HepG2 (cell line): Measurements from ENCODE around the gene ETV5. TPM values are rescaled to one million over a fixed set of nuclear protein-coding genes. Genes with fewer than 3 reads are reported as not detected.
A peak's percentile ranks its signal among the peaks of the same experiment; 100 is the strongest.

ENCODE experiments used
- AGO1 ChIP-seq: fragments of 200-400 bp; formaldehyde crosslinking; IDR thresholded peaks from 2 replicates; pipeline ENCODE4 v1.6.1; 2017; ENCODE audit warnings: mild to moderate bottlenecking, low read depth, low read length, moderate library complexity; ENCODE audit not compliant: poor library complexity, severe bottlenecking
- ASH2L ChIP-seq: fragments of 300-600, 200-600 bp; sonication (generic); IDR thresholded peaks from 2 replicates; pipeline ENCODE4 v1.7.0; 2017; ENCODE audit warnings: low read depth, mild to moderate bottlenecking, moderate library complexity, mixed read lengths, low read length; ENCODE audit not compliant: insufficient read length
- ATF6 ChIP-seq: sonication (generic); formaldehyde crosslinking; conservative IDR thresholded peaks from 2 replicates; pipeline ENCODE4 v1.4.0; 2020; ENCODE audit warnings: missing genetic modification reagents
- CEBPZ ChIP-seq: IDR thresholded peaks from 2 replicates; pipeline ENCODE4 v1.6.1; 2012; ENCODE audit warnings: low read length, improper control_type of control experiment
- ETV6 ChIP-seq: sonication (generic); formaldehyde crosslinking; conservative IDR thresholded peaks from 2 replicates; pipeline ENCODE4 v1.4.0; 2020; ENCODE audit warnings: missing genetic modification reagents
- MTA1 ChIP-seq: sonication (generic); formaldehyde crosslinking; IDR thresholded peaks from 2 replicates; pipeline ENCODE4 v1.4.0; 2020; ENCODE audit warnings: missing genetic modification reagents, mild to moderate bottlenecking, borderline replicate concordance
- RNF219 ChIP-seq: sonication (generic); formaldehyde crosslinking; IDR thresholded peaks from 2 replicates; pipeline ENCODE4 v1.5.0; 2020; ENCODE audit warnings: mild to moderate bottlenecking, missing genetic modification reagents
- ZBTB14 ChIP-seq: sonication (generic); formaldehyde crosslinking; IDR thresholded peaks from 2 replicates; pipeline ENCODE4 v1.4.0; 2020; ENCODE audit warnings: missing genetic modification reagents
- ZBTB25 ChIP-seq: IDR thresholded peaks from 2 replicates; pipeline ENCODE4 v1.6.1; 2018; ENCODE audit warnings: missing genetic modification reagents
- ZHX1 ChIP-seq: sonication (generic); formaldehyde crosslinking; IDR thresholded peaks from 2 replicates; pipeline ENCODE4 v1.8.1; 2022; ENCODE audit warnings: low read depth, mild to moderate bottlenecking, missing genetic modification reagents
- ZNF263 ChIP-seq: sonication (generic); formaldehyde crosslinking; IDR thresholded peaks from 2 replicates; pipeline ENCODE4 v1.4.0; 2020; ENCODE audit warnings: missing genetic modification reagents
- ZNF556 ChIP-seq: sonication (generic); formaldehyde crosslinking; IDR thresholded peaks from 2 replicates; pipeline ENCODE4 v1.4.0; 2020; ENCODE audit warnings: mild to moderate bottlenecking, missing genetic modification reagents, borderline replicate concordance
- ZNF616 ChIP-seq: sonication (generic); formaldehyde crosslinking; IDR thresholded peaks from 2 replicates; pipeline ENCODE4 v1.5.0; 2020; ENCODE audit warnings: low read depth, mild to moderate bottlenecking, missing genetic modification reagents
- ZNF672 ChIP-seq: sonication (generic); formaldehyde crosslinking; IDR thresholded peaks from 2 replicates; pipeline ENCODE4 v1.8.1; 2022; ENCODE audit warnings: missing genetic modification reagents
- polyA plus RNA-seq, 8 experiments: library from polyadenylated mRNA; depleted of rRNA in 3 of 8; stranded (reverse) in 7 of 8; unstranded in 1 of 8; fragments of >200 nt; fragmentation: Illumina TruSeq in 4 of 8; extraction: Trizol in 4 of 8; gene quantifications; 2 replicates each; pipeline versions ENCODE4 v1.2.1 to v1.2.3, GENCODE V29; 2011 to 2016; ENCODE audit warnings: low read depth in 4 of 8, missing spikeins in 1 of 8, mixed read lengths in 1 of 8; ENCODE audit not compliant: insufficient read depth in 1 of 8
- total RNA-seq, 5 experiments: library from RNA; depleted of rRNA; stranded (reverse); fragments of >200 nt; fragmentation: Illumina TruSeq; extraction: Trizol; gene quantifications; 2 replicates each; pipeline ENCODE4 v1.2.3, GENCODE V29; 2016; ENCODE audit warnings: low read depth in 1 of 5

ETV5 gene
- total and polyA plus RNA-seq, 2 of the 13 experiments (the other 11 are each of a cell fraction or from before 2014, with no cell fraction given): 52.9 to 57.2 TPM

GRCh38 chr3:186108106-186108940 lies 566 bp downstream of the ETV5 start (continued):
- TF ChIP-seq RNF219 (CRISPR knock-in tag): no peak
- 0 out of 2 replicates have a peak, but pooled peaks have one; percentile 26 for TF ChIP-seq MTA1
- TF ChIP-seq ZNF616 (CRISPR knock-in tag): no peak
- TF ChIP-seq ASH2L: peak; percentile 18
- no peak for TF ChIP-seq ZHX1 (CRISPR knock-in tag)
- no peak for TF ChIP-seq CEBPZ
- no peak for TF ChIP-seq ZNF672 (CRISPR knock-in tag)
- TF ChIP-seq ZNF263 (CRISPR knock-in tag): no peak
- TF ChIP-seq AGO1: no peak
- TF ChIP-seq ZBTB14: no peak
- no peak for TF ChIP-seq ZNF556
- no peak for TF ChIP-seq ATF6 (CRISPR knock-in tag)
- TF ChIP-seq ETV6 (CRISPR knock-in tag): no peak; the same call in 1 of the 2 replicates
- TF ChIP-seq ZBTB25 (CRISPR knock-in tag): no peak
